ENCODE measurements around the gene METAP1.
"Not testable (repeated sequence)": the region's sequence is repeated elsewhere in the genome, so short reads cannot be mapped to it uniquely, and the experiment has no call there.

- not testable (repeated sequence) for TF ChIP-seq CTCF, POLR2A (IDR thresholded peaks at IDR 0.05)
Observed at GRCh38 chr4:99109286-99109685, 113.8 kb downstream of the METAP1 start.

All from heart left ventricle (tissue), 13 donors.